Spleen (tissue), 11 donors: ENCODE results near the gene TRIM41. TPM values are rescaled to one million over a fixed set of nuclear protein-coding genes. Genes with fewer than 3 reads are reported as not detected.
A peak's percentile ranks its signal among the peaks of the same experiment; 100 is the strongest.

Experiments
- DNase-seq: peaks from one replicate; pipeline ENCODE4 v3.0.0-alpha.2; 2020
- H3K27ac ChIP-seq, 8 donors: fragments of 200-600 bp; sonication (generic) in 7 of 8; 1 replicate in 4 of 8; 2 replicates in 4 of 8; pipeline versions ENCODE4 v1.5.0 to v1.8.0; 2016 to 2021; ENCODE audit warnings: inconsistent platforms in 4 of 8, mild to moderate bottlenecking in 4 of 8, moderate library complexity in 1 of 8
- H3K27me3 ChIP-seq, 7 donors: fragments of 200-600 bp; sonication (generic) in 6 of 7; replicated peaks in 1 of 7; 1 replicate in 4 of 7; 2 replicates in 3 of 7; pipeline versions ENCODE4 v1.5.0 to v1.8.0; 2016 to 2021; ENCODE audit warnings: inconsistent platforms in 3 of 7, mild to moderate bottlenecking in 1 of 7
- H3K36me3 ChIP-seq, 6 donors: fragments of 200-600 bp; sonication (generic) in 5 of 6; 1 replicate in 4 of 6; 2 replicates in 2 of 6; pipeline versions ENCODE4 v1.5.0 to v1.8.0; 2016 to 2021; ENCODE audit warnings: inconsistent platforms in 2 of 6
- H3K4me1 ChIP-seq, 6 donors: fragments of 200-600 bp; sonication (generic) in 5 of 6; 1 replicate in 3 of 6; 2 replicates in 3 of 6; pipeline versions ENCODE4 v1.5.0 to v1.8.0; 2016 to 2021; ENCODE audit warnings: inconsistent platforms in 3 of 6
- H3K4me3 ChIP-seq, 8 donors: fragments of 200-600 bp; sonication (generic) in 7 of 8; 1 replicate in 4 of 8; 2 replicates in 4 of 8; pipeline versions ENCODE4 v1.5.0 to v1.8.0; 2016 to 2021; ENCODE audit warnings: inconsistent platforms in 4 of 8, mild to moderate bottlenecking in 4 of 8, moderate library complexity in 2 of 8
- H3K9me3 ChIP-seq, 8 donors: fragments of 200-600 bp; sonication (generic) in 7 of 8; 1 replicate in 4 of 8; 2 replicates in 4 of 8; pipeline versions ENCODE4 v1.5.0 to v1.8.0; 2016 to 2021; ENCODE audit warnings: inconsistent platforms in 4 of 8
- CTCF ChIP-seq, 11 experiments: fragments of 200-600 bp in 7 of 11; fragments of 450-650 bp in 4 of 11; sonication (generic) in 4 of 11; IDR thresholded peaks in 8 of 11; conservative IDR thresholded peaks in 3 of 11; 1 replicate in 7 of 11; 2 replicates in 4 of 11; pipeline versions ENCODE4 v1.4.0 to v1.8.0; 2016 to 2021; ENCODE audit warnings: antibody characterized with exemption in 11 of 11, inconsistent platforms in 4 of 11, mild to moderate bottlenecking in 1 of 11
- POLR2A ChIP-seq, 3 donors: fragments of 450-650 bp; IDR thresholded peaks; one replicate each; pipeline ENCODE4 v1.5.1; 2017; ENCODE audit warnings: antibody characterized with exemption in 3 of 3, mild to moderate bottlenecking in 1 of 3
- POLR2AphosphoS5 ChIP-seq, 3 donors: sonication (generic); formaldehyde crosslinking; IDR thresholded peaks; one replicate each; pipeline ENCODE4 v1.5.1; 2017; ENCODE audit warnings: antibody characterized with exemption in 3 of 3
- whole genome bisulfite sequencing, 5 donors: extraction: QIAGEN DNeasy Blood & Tissue Kit in 3 of 5; methylation state at CpG; one replicate each; pipeline versions ENCODE4 v1.1.5 to v1.1.7; 2013 to 2018; 5-methylcytosine and 5-hydroxymethylcytosine counted together
- intact Hi-C: fragments of 100-400 bp; cut with DNase I; formaldehyde crosslinking; loops from one replicate; pipeline ENCODE4 v1.15.0; 2023; ENCODE audit warnings: low total_unique reads
- polyA plus RNA-seq, 3 donors: library from polyadenylated mRNA; stranded (reverse); fragments of 200-250 nt; gene quantifications; one replicate each; pipeline ENCODE4 v1.2.1, GENCODE V29; 2013
- total RNA-seq, 7 donors: library from RNA; depleted of rRNA in 3 of 7; stranded (reverse); fragments of >200 nt in 3 of 7; fragmentation: NEBNext Ultra II Directional in 4 of 7; extraction: Animal tissue kit (Norgen Biotek cat#: 25700) in 4 of 7; gene quantifications; one replicate each; pipeline versions ENCODE4 v1.1.0 to v1.2.1, GENCODE V29; 2016 to 2021
- donor health status: healthy with polysubstance abuse.
- donor health status: DM: no; HTN: no; CAD: no; lungs with moderate emphysema.
- donor health status: DM: no; HTN: no; CAD: no.
- donor health status: Bipolar disorder and iron deficiency.
- donor health status: healthy.
- donor health status: DM: no; HTN: no; CAD: no.
- donor health status: DM: yes; HTN: yes; CAD: no.

TRIM41 gene
- total and polyA plus RNA-seq, 10 donors = 12.5 to 34.1 (median 24.6) TPM

- WGBS, 5 donors = 30 to 58% (median 46%) methylated on average over 6 of the region's 6 CpGs
These were observed 19.0 kb downstream of the TRIM41 start for GRCh38 chr5:181242031-181242451.

GRCh38 chr5:181243018-181243563, 20.0 kb downstream of the TRIM41 start:
- DNase-seq = no peak

More at GRCh38 chr5:181242031-181242451, 19.0 kb downstream of the TRIM41 start:
- TF ChIP-seq POLR2AphosphoS5 (IDR thresholded peaks at IDR 0.05) = no peak
- no peak for TF ChIP-seq CTCF (IDR thresholded peaks at IDR 0.05 in 8 of 11, conservative IDR thresholded peaks at IDR 0.05 in 3 of 11)
- TF ChIP-seq POLR2A (IDR thresholded peaks at IDR 0.05) = no peak
- H3K27me3 ChIP-seq = no peaks in the 10 kb centered on the region
- peaks cover 10 to 56% (median 53%) of the 10 kb centered on the region in 6 donors for H3K36me3 ChIP-seq
- intact Hi-C loops = loop anchor here (5.0 kb wide), 1 partner anchor 50 kb away; no protein-coding TSS in a partner anchor
- no peaks in the 10 kb centered on the region for H3K9me3 ChIP-seq
- H3K4me3 ChIP-seq = peak overlapping the region; percentile 61 to 96 (median 82)
- H3K27ac ChIP-seq = peak overlapping the region; percentile 19 to 98 (median 94)
- peaks cover 32 to 89% (median 58%) of the 10 kb centered on the region in 6 donors for H3K4me1 ChIP-seq
- peak; percentile 60 for DNase-seq

GRCh38 chr5:181243564-181244343, 20.7 kb downstream of the TRIM41 start, which contains the start of gene RACK1:
RACK1 (minus strand) TSS chr5:181243906; CDS start chr5:181243800, 106 bp downstream.
- no peaks in the 10 kb centered on the region for H3K9me3 ChIP-seq
- H3K27ac ChIP-seq = peak within 1 kb of the TSS; percentile 87 to 98 (median 94)
- peaks cover 43 to 90% (median 75%) of the 10 kb centered on the region in 6 donors for H3K4me1 ChIP-seq
- TF ChIP-seq POLR2A (IDR thresholded peaks at IDR 0.05) (peak in 2 of 3 donors; percentile 20 to 24), CTCF (IDR thresholded peaks at IDR 0.05 in 8 of 11, conservative IDR thresholded peaks at IDR 0.05 in 3 of 11) (peak in 1 of 11 experiments; percentile 16), POLR2AphosphoS5 (IDR thresholded peaks at IDR 0.05) (peak; percentile 89 to 92 (median 92))
- no peaks in the 10 kb centered on the region for H3K27me3 ChIP-seq
- intact Hi-C loops = loop anchor here (5.0 kb wide), 1 partner anchor 51 kb away; no protein-coding TSS in a partner anchor
- H3K36me3 ChIP-seq = peaks cover 9 to 39% (median 35%) of the 10 kb centered on the region in 6 donors
- peak within 1 kb of the TSS; percentile 61 to 96 (median 82) for H3K4me3 ChIP-seq
- WGBS, 5 donors = 0 to 1% (median 0%) methylated on average over 50 of the region's 50 CpGs
- peak; percentile 95 for DNase-seq

More at GRCh38 chr5:181243018-181243563, 20.0 kb downstream of the TRIM41 start:
- peaks cover 38 to 89% (median 69%) of the 10 kb centered on the region in 6 donors for H3K4me1 ChIP-seq
- peak overlapping the region; percentile 61 to 96 (median 82) for H3K4me3 ChIP-seq
- intact Hi-C loops = loop anchor here (5.0 kb wide), 1 partner anchor 51 kb away; no protein-coding TSS in a partner anchor
- H3K27ac ChIP-seq = peak overlapping the region; percentile 87 to 98 (median 94)
- H3K27me3 ChIP-seq = no peaks in the 10 kb centered on the region
- WGBS, 5 donors = 0 to 2% (median 1%) methylated on average over 21 to 25 of the region's 25 CpGs
- no peak for TF ChIP-seq POLR2A (IDR thresholded peaks at IDR 0.05)
- TF ChIP-seq CTCF (IDR thresholded peaks at IDR 0.05 in 8 of 11, conservative IDR thresholded peaks at IDR 0.05 in 3 of 11) = no peak
- TF ChIP-seq POLR2AphosphoS5 (IDR thresholded peaks at IDR 0.05) = no peak
- H3K36me3 ChIP-seq = peaks cover 10 to 46% (median 42%) of the 10 kb centered on the region in 6 donors
- no peaks in the 10 kb centered on the region for H3K9me3 ChIP-seq
